Memory B cell (primary cell): ENCODE data around the gene CACNA2D3.

Source experiments
- ATAC-seq: fragments of 150-1000 bp; cut with Tn5 transposase; 2 replicates; pipeline ENCODE4 v1.10.0; 2021; ENCODE audit warnings: low read depth, mild to moderate bottlenecking, moderate library complexity
- DNase-seq, 2 donors: peaks; one replicate each; pipeline ENCODE4 v3.0.0; 2022; ENCODE audit warnings: low spot score in 2 of 2
- H3K27ac Mint-ChIP-seq: one replicate; pipeline ENCODE4 v1.8.0; 2022; ENCODE audit warnings: mild to moderate bottlenecking, moderate library complexity, mixed read lengths
- H3K27me3 Mint-ChIP-seq: one replicate; pipeline ENCODE4 v1.8.0; 2022; ENCODE audit warnings: mixed read lengths
- H3K36me3 Mint-ChIP-seq: one replicate; pipeline ENCODE4 v1.8.0; 2022; ENCODE audit warnings: mild to moderate bottlenecking, mixed read lengths
- H3K4me1 Mint-ChIP-seq: one replicate; pipeline ENCODE4 v1.8.0; 2022; ENCODE audit warnings: mixed read lengths
- H3K4me3 Mint-ChIP-seq: one replicate; pipeline ENCODE4 v1.8.0; 2022; ENCODE audit warnings: mild to moderate bottlenecking, moderate library complexity, mixed read lengths
- H3K9me3 Mint-ChIP-seq: one replicate; pipeline ENCODE4 v1.8.0; 2022; ENCODE audit warnings: mixed read lengths

CACNA2D3 gene

DNA sequence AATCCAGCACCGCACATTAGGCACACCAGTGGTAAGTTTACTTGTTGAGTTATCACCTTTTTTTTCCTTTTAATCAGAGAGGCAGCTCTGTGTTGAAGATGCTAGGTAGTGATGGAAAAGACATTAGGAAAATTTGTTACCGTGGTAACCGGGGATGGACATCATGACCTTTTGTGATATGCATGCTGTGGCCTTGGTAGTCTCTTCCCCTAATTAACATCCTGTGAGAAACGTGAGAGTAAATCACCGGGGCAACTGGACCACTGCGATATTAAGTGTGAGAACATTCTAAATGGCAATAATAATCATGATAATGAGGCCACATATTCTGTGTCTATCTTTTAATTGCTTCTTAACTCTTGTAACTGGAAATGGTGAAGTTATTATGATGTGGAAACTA, 362.0 kb downstream of the CACNA2D3 start:
- Mint-ChIP-seq H3K4me1 (no peaks in the 10 kb centered on the region), H3K27ac (no peak overlapping the region), H3K27me3 (no peaks in the 10 kb centered on the region), H3K4me3 (no peak overlapping the region), H3K36me3 (no peaks in the 10 kb centered on the region), H3K9me3 (no peaks in the 10 kb centered on the region)
- ATAC-seq (no peak), DNase-seq (no peak)

DNA sequence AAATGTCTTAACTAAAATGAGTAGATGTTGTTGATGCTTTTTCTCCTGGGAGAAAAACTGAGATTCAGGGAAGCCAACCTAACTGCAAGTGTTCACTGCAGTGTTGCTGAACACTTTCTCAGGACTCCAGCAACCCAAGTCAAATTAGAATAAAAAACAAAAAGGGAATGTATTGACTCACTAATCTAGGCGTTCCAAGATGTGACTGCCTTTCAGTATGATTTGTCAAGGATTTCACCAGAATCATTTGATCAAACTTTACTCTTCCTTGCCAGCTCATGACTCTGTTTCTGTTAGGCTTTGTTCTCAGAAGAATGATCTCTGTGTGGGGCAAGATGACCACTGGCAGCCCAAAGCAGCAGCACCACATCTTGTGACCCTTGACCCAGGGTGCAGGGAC, 364.0 kb downstream of the CACNA2D3 start:
- Mint-ChIP-seq H3K9me3 (no peaks in the 10 kb centered on the region), H3K27me3 (no peaks in the 10 kb centered on the region), H3K4me3 (no peak overlapping the region), H3K27ac (no peak overlapping the region), H3K4me1 (no peaks in the 10 kb centered on the region), H3K36me3 (no peaks in the 10 kb centered on the region)
- ATAC-seq (no peak), DNase-seq (no peak)

DNA sequence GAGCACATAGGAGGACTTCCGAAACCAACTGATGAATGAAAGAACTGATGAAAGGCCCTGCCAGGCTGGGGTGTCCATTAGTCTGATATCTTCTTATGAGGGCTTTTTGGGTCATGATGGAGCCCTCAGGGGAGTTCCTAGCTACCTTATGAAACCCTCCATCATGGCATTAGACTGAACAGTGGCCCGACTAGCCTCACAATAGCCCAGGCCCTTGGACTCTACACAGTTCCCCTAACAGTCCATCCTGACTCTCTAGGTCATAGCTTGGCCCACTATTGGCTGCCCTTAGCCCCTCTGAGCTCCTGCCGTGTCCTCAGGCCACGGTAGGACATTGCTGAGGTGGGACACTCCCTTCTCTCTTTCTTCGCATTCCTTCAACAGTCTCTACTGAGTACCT, 365.9 kb downstream of the CACNA2D3 start:
- H3K27me3 Mint-ChIP-seq, result no peaks in the 10 kb centered on the region
- no peak for DNase-seq
- H3K27ac Mint-ChIP-seq, result no peak overlapping the region
- ATAC-seq, result no peak
- no peak overlapping the region for H3K4me3 Mint-ChIP-seq
- H3K9me3 Mint-ChIP-seq, result no peaks in the 10 kb centered on the region
- H3K4me1 Mint-ChIP-seq, result no peaks in the 10 kb centered on the region
- no peaks in the 10 kb centered on the region for H3K36me3 Mint-ChIP-seq

DNA sequence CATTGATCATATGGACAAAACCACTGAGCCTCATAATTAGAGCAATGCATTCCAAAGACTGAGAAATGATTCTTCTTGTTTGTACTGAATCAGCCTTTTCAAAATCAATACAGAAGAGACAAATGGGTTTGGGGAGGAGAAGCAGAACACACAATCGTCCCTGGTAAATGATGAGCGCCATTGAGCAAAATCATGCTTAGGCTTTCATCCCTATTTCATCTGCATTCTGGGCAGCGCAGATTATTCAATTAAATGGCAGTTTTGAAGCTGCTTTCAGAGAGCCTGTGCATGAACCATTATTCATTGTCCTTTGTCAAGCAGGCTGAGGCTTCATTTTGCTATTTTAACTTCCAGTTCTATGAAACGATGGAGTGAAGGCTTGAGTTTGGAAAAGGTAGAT, 371.9 kb downstream of the CACNA2D3 start:
- ATAC-seq, result no peak
- no peak for DNase-seq
- Mint-ChIP-seq H3K36me3 (no peaks in the 10 kb centered on the region), H3K4me1 (no peaks in the 10 kb centered on the region), H3K27me3 (no peaks in the 10 kb centered on the region), H3K27ac (no peak overlapping the region), H3K9me3 (peaks cover 6% of the 10 kb centered on the region), H3K4me3 (no peak overlapping the region)

DNA sequence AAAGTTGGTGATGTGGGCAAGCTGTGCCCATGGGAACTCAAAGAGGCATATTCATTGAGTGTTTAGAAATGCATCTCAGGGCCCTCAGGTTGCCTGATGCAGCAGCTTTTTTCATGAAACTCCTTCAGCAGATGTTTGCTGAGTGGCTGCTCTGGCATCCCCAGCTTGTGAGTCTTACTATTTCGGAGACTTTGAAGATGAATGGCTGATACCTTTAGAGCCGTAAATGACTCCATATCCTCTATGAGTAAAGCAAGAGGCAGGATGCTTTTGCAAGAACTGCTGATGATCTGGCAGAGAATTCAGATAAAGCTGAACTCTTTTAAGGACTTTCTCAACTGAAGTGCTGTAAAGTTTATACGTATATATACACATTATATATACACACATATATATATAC, 384.3 kb downstream of the CACNA2D3 start:
- Mint-ChIP-seq H3K27ac (no peak overlapping the region), H3K27me3 (peaks cover 8% of the 10 kb centered on the region), H3K4me1 (no peaks in the 10 kb centered on the region), H3K9me3 (peaks cover 4% of the 10 kb centered on the region), H3K4me3 (no peak overlapping the region), H3K36me3 (no peaks in the 10 kb centered on the region)
- ATAC-seq (no peak), DNase-seq (no peak)

GRCh38 chr3:54507876-54508460, 385.6 kb downstream of the CACNA2D3 start:
- H3K4me1 Mint-ChIP-seq, result no peaks in the 10 kb centered on the region
- H3K36me3 Mint-ChIP-seq, result no peaks in the 10 kb centered on the region
- DNase-seq (no peak), ATAC-seq (no peak)
- peaks cover 8% of the 10 kb centered on the region for H3K27me3 Mint-ChIP-seq
- H3K4me3 Mint-ChIP-seq, result no peak overlapping the region
- H3K27ac Mint-ChIP-seq, result no peak overlapping the region
- peaks cover 4% of the 10 kb centered on the region for H3K9me3 Mint-ChIP-seq

- no peaks in the 10 kb centered on the region for H3K36me3 Mint-ChIP-seq
- ATAC-seq (no peak), DNase-seq (no peak)
- no peak overlapping the region for H3K4me3 Mint-ChIP-seq
- H3K9me3 Mint-ChIP-seq, result peaks cover 7% of the 10 kb centered on the region
- no peaks in the 10 kb centered on the region for H3K4me1 Mint-ChIP-seq
- peaks cover 8% of the 10 kb centered on the region for H3K27me3 Mint-ChIP-seq
- H3K27ac Mint-ChIP-seq, result no peak overlapping the region
Measured at GRCh38 chr3:54510506-54510905, 388.2 kb downstream of the CACNA2D3 start.

DNA sequence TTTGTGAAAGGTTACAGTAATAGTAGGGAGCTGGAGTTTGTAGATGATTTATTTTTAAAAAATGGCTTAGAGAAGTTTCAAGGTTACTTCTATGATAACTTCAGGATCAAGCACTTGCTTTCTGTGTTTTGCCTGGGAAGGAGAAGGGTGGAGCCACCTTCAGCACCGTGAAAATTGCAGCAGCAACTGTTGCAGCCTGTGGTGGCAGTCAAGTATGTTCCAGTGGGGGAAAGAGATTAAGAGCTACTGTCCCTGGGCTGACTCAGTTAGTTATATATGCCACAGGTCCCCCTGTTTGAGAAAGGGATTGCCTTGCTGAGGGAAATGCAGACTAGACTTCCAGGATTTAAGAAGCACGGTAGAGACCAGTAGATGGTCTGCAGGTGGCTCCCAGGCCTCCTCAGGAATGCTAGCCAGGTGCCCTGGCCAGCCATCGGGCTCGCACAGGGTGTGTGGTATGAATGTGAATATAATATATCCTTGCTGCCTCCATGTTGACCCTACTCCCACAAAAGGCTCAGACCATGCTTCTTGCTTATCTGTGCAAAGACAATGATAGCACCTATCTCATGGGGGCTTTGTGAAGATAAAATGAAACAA, 389.5 kb downstream of the CACNA2D3 start:
- no peaks in the 10 kb centered on the region for H3K4me1 Mint-ChIP-seq
- DNase-seq (no peak), ATAC-seq (no peak)
- H3K27ac Mint-ChIP-seq, result no peak overlapping the region
- no peak overlapping the region for H3K4me3 Mint-ChIP-seq
- H3K9me3 Mint-ChIP-seq, result peaks cover 7% of the 10 kb centered on the region
- no peaks in the 10 kb centered on the region for H3K36me3 Mint-ChIP-seq
- H3K27me3 Mint-ChIP-seq, result peaks cover 8% of the 10 kb centered on the region

GRCh38 chr3:54514006-54514405, 391.7 kb downstream of the CACNA2D3 start:
- no peak for DNase-seq
- H3K27ac Mint-ChIP-seq, result no peak overlapping the region
- H3K36me3 Mint-ChIP-seq, result no peaks in the 10 kb centered on the region
- H3K9me3 Mint-ChIP-seq, result peaks cover 7% of the 10 kb centered on the region
- no peak overlapping the region for H3K4me3 Mint-ChIP-seq
- H3K27me3 Mint-ChIP-seq, result peaks cover 3% of the 10 kb centered on the region
- no peak for ATAC-seq
- no peaks in the 10 kb centered on the region for H3K4me1 Mint-ChIP-seq

- H3K4me1 Mint-ChIP-seq, result no peaks in the 10 kb centered on the region
- DNase-seq, result no peak
- peaks cover 3% of the 10 kb centered on the region for H3K27me3 Mint-ChIP-seq
- H3K27ac Mint-ChIP-seq, result no peak overlapping the region
- H3K9me3 Mint-ChIP-seq, result peaks cover 7% of the 10 kb centered on the region
- no peak overlapping the region for H3K4me3 Mint-ChIP-seq
- no peak for ATAC-seq
- H3K36me3 Mint-ChIP-seq, result no peaks in the 10 kb centered on the region
Measured at GRCh38 chr3:54514416-54514815, 392.1 kb downstream of the CACNA2D3 start.

DNA sequence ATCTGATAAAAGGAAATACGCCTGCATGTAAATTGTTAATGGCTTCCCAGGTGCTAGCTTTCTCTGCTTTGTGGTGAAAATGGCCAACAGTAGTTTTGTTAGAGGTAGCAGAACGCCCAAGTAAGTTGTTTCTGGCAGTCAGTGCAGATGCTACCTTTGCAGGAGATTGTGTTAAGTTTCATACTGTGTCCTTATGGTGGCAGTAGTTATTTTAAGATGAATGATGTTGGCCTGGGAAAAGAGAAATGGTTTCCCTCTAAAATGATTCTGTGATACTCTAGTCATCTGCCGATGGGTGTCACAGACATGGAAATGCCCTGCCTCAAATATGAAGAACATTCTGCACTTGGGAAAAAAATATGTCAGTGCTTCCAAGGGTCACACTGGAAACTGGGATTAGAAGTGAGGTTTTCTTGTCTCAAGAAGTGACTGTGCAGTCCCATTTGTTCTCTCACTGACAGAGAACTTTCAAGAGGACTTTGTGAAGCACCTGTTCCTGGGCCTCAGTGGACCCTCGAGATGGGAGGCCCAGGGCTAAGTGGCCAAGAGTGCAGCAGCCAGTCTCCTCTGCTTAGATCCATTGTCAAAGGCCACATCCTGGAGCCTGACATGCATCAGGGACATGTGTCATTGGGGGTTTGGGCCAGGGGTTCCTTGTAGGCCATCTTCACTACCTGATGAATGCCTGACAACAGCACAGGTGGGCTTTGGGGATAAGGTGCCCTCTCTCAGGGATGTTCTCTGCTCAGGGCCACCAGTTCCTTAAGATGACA, 393.3 kb downstream of the CACNA2D3 start:
- DNase-seq (no peak), ATAC-seq (no peak)
- Mint-ChIP-seq H3K36me3 (no peaks in the 10 kb centered on the region), H3K4me3 (no peak overlapping the region), H3K4me1 (no peaks in the 10 kb centered on the region), H3K27me3 (no peaks in the 10 kb centered on the region), H3K9me3 (peaks cover 3% of the 10 kb centered on the region), H3K27ac (no peak overlapping the region)

DNA sequence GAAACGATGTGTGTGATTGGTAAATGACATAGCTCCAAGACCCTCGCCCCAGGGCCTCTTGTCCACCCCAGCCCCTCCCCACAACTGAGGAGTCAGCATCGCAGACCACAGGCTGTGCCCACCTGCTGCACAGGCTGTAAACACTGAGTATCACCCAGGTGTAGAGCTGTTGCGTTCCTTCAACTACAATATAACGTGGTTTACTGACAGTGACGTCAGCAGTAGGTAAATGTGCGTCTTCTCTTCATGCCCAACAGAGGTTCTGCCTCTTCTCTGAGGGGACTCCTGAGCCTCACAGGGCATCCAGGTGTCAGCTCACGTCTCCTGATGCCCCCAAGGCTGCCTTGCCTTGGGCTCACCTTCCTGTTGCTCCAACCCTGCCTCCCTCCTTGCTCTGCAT, 395.1 kb downstream of the CACNA2D3 start:
- Mint-ChIP-seq H3K9me3 (peaks cover 3% of the 10 kb centered on the region), H3K4me1 (no peaks in the 10 kb centered on the region), H3K27ac (no peak overlapping the region), H3K36me3 (no peaks in the 10 kb centered on the region), H3K27me3 (no peaks in the 10 kb centered on the region), H3K4me3 (no peak overlapping the region)
- no peak for DNase-seq
- no peak for ATAC-seq

- H3K27me3 Mint-ChIP-seq, result no peaks in the 10 kb centered on the region
- no peak overlapping the region for H3K27ac Mint-ChIP-seq
- no peak for DNase-seq
- H3K36me3 Mint-ChIP-seq, result no peaks in the 10 kb centered on the region
- peaks cover 4% of the 10 kb centered on the region for H3K9me3 Mint-ChIP-seq
- ATAC-seq, result no peak
- no peak overlapping the region for H3K4me3 Mint-ChIP-seq
- H3K4me1 Mint-ChIP-seq, result no peaks in the 10 kb centered on the region
Measured at GRCh38 chr3:54518011-54518675, 395.8 kb downstream of the CACNA2D3 start.

DNA sequence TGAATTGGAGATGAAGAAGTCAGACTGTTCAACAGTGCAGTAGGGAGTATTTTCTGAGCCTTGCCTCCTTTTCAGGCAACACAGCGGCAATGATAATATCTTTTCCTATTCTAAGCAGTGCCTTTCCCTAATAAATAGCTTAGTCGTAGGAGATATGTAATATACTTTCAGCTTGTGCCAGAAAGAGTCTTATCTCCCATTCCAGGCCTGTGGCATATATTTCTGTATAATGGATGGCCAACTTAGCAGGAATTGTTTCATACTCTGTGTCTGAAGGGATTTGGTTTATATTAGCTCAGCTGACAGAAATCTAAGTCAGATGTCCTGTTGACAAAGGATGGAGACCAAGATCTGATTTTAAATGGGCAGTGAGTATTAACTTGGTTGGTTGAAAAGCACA, 397.1 kb downstream of the CACNA2D3 start:
- no peak overlapping the region for H3K4me3 Mint-ChIP-seq
- peaks cover 5% of the 10 kb centered on the region for H3K9me3 Mint-ChIP-seq
- no peaks in the 10 kb centered on the region for H3K36me3 Mint-ChIP-seq
- no peak overlapping the region for H3K27ac Mint-ChIP-seq
- DNase-seq, result no peak
- no peak for ATAC-seq
- H3K27me3 Mint-ChIP-seq, result no peaks in the 10 kb centered on the region
- H3K4me1 Mint-ChIP-seq, result no peaks in the 10 kb centered on the region
